ENCODE data around the gene DGKG.

Gene DGKG

DNA sequence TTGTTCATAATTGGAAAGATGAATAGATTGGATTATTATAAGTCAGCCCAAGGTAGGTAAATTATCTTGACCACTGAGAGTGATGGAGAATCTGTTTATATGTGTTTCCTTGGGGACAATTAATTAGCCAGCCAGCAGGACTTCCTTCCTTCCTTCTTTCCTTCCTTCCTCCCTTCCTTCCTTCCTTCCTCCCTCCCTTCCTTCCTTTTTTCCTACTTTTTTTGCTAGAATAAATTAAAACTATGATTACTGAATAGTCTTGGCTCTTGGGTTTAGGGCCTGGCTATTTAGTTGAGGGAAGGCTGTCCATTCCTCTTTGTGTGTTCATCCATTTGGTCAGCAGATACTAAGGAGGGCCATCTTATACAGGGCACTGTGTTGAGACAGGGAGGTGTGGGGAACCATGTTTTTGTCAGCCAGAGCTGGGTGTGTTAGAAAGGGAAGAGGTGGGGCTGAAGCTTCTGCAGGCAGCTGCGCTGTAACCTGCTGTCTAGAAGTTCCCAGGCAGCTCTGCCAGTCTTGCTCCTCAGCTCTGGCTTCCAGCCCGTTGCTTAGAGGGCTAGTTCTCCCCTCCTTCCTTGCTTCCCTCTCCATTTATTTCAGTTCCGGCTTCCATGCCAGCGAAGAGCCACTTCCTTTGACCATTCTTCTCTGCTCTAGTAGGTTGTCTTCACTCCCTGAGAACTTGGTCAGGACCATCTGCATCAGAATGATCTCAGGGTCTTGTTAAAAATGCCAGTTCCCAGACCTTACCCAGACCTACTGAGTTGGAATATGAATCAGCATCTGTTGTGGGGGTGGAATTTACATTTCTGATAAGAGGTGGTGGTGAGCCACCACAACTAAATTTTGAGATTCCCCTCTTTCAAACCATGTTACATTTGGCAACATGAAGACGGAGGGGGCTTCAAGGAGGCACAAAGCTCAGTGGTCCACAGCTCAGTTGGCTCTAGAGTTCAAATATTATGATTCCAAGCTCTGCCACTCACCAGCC is 113.9 kb downstream of the DGKG start:
- Histone ChIP-seq H3K4me3 (ENCODE audit: low read length) (no peak overlapping the region), H3K27me3 (ENCODE audit: control insufficient read depth, insufficient read depth, low read length) (no peaks in the 10 kb centered on the region), H3K27ac (ENCODE audit: low read length) (no peak overlapping the region), H3K9ac (ENCODE audit: low read length) (no peak overlapping the region), H3K4me1 (ENCODE audit: control insufficient read depth, low read depth, low read length) (no peaks in the 10 kb centered on the region), H3K9me3 (ENCODE audit: control insufficient read depth, low read depth, low read length) (no peaks in the 10 kb centered on the region), H3K36me3 (ENCODE audit: control insufficient read depth, low read depth, low read length) (no peaks in the 10 kb centered on the region)

DNA sequence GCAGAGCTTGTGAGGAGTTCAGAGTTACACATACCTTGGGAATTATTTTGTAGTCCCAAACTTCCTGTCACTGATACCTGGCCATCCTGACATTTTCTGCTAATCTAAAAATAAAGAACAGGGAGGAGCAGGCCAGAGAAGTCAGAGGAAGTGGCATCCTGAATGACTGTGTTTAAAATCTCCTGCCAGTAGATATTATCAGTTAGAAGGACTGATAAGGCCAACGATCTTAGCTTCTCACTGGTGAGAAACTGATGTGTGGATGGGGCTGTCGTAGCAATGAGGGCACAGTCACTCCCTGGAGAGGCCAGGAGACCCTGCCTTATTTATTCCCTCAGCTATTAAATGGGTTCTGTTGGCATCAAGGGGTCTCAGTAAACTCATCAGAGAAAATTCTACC is 115.1 kb downstream of the DGKG start:
- Histone ChIP-seq H3K9ac (ENCODE audit: low read length) (no peak overlapping the region), H3K9me3 (ENCODE audit: control insufficient read depth, low read depth, low read length) (no peaks in the 10 kb centered on the region), H3K27me3 (ENCODE audit: control insufficient read depth, insufficient read depth, low read length) (no peaks in the 10 kb centered on the region), H3K27ac (ENCODE audit: low read length) (no peak overlapping the region), H3K36me3 (ENCODE audit: control insufficient read depth, low read depth, low read length) (no peaks in the 10 kb centered on the region), H3K4me3 (ENCODE audit: low read length) (no peak overlapping the region), H3K4me1 (ENCODE audit: control insufficient read depth, low read depth, low read length) (peaks cover 4% of the 10 kb centered on the region)

- no peaks in the 10 kb centered on the region for H3K36me3 ChIP-seq (ENCODE audit: control insufficient read depth, low read depth, low read length)
- no peak overlapping the region for H3K9ac ChIP-seq (ENCODE audit: low read length)
- no peaks in the 10 kb centered on the region for H3K9me3 ChIP-seq (ENCODE audit: control insufficient read depth, low read depth, low read length)
- no peak overlapping the region for H3K27ac ChIP-seq (ENCODE audit: low read length)
- no peaks in the 10 kb centered on the region for H3K27me3 ChIP-seq (ENCODE audit: control insufficient read depth, insufficient read depth, low read length)
- peaks cover 6% of the 10 kb centered on the region for H3K4me1 ChIP-seq (ENCODE audit: control insufficient read depth, low read depth, low read length)
- no peak overlapping the region for H3K4me3 ChIP-seq (ENCODE audit: low read length)
Observed at GRCh38 chr3:186244016-186244415, 118.0 kb downstream of the DGKG start.

DNA sequence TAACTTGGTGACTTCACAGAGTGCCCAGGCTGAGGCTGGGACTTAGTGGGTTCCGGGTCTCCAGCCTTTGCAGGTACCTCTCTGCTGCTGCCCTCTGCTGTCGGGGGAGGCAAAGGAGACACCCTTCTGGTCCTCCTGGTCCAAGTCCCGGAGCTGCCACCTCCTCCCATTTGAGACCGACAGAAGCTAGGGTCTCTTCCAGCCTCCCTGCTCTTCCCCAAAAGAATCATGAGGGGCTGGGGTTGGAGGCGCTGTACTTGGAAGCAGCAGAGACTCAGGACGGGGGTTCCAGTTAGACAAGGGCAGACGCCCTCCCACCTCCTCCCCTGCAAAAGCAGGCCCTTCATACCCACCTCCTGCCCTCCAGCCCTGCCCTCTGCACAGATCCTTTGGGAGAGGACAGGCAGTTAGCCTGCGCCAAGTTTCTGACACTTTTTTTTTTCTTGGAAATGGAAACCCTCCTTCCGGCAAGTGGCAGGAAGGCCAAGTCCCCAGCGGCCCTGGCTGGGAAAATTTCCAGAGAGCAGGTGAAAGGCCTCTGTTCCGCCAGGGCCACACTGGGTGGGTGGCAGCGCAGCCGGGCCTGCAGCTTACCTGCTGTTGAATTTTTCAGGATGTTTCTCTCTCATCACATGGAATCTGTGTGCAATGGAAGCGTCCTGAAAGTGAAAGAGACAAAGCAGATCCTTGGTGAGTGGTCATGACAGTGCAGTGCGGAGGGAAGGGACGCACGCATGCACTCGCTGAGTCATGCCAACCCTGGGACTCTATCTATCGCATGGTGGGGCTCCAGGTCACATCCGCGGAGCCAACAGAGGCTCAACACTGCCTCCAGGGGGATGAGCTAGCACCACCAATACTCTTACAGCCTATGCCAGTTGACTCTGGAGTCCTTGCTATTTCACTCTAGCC is 119.9 kb downstream of the DGKG start:
- Histone ChIP-seq H3K36me3 (ENCODE audit: control insufficient read depth, low read depth, low read length) (no peaks in the 10 kb centered on the region), H3K27ac (ENCODE audit: low read length) (no peak overlapping the region), H3K27me3 (ENCODE audit: control insufficient read depth, insufficient read depth, low read length) (no peaks in the 10 kb centered on the region), H3K9ac (ENCODE audit: low read length) (no peak overlapping the region), H3K4me3 (ENCODE audit: low read length) (no peak overlapping the region), H3K9me3 (ENCODE audit: control insufficient read depth, low read depth, low read length) (no peaks in the 10 kb centered on the region), H3K4me1 (ENCODE audit: control insufficient read depth, low read depth, low read length) (peaks cover 8% of the 10 kb centered on the region)

DNA sequence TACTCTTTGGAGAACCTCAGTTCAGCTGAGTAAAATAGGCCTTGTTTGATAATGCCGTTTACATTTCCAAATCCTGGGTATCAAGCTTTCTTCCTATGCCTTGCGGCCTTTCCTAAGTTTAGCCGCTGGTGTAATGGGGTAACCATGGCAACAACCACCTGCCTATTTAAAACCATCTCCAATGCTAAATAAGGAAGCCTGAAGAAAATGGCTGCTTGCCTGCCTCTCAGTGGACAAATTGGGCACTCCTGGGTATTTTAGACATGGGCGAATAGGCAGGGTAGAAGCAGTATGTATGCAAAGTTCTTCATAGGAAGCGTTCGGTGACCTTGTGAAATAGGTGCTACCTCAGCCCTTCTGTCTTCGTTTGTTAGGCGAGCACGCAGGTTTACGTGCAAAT is 122.7 kb downstream of the DGKG start:
- Histone ChIP-seq H3K27ac (ENCODE audit: low read length) (peak overlapping the region; percentile 7), H3K36me3 (ENCODE audit: control insufficient read depth, low read depth, low read length) (no peaks in the 10 kb centered on the region), H3K27me3 (ENCODE audit: control insufficient read depth, insufficient read depth, low read length) (no peaks in the 10 kb centered on the region), H3K9me3 (ENCODE audit: control insufficient read depth, low read depth, low read length) (no peaks in the 10 kb centered on the region), H3K4me3 (ENCODE audit: low read length) (no peak overlapping the region), H3K4me1 (ENCODE audit: control insufficient read depth, low read depth, low read length) (peaks cover 8% of the 10 kb centered on the region), H3K9ac (ENCODE audit: low read length) (peak overlapping the region; percentile 1)

DNA sequence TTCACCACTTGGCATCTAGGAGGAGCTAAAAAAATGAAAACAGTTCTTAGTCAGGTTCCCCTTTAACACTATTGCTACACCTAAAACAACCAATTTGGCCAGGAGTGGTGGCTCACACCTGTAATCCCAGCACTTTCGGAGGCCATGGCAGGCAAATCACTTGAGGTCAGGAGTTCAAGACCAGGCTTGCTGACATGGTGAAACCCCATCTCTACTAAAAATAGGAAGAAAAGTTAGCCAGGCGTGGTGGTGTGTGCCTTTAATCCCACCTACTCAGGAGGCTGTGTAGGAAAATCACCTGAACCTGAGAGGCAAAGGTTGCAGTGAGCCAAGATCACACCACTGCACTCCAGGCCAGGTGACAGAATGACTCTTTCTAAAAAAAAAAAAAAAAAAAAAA is 124.1 kb downstream of the DGKG start:
- H3K9ac ChIP-seq (ENCODE audit: low read length) = no peak overlapping the region
- H3K36me3 ChIP-seq (ENCODE audit: control insufficient read depth, low read depth, low read length) = no peaks in the 10 kb centered on the region
- H3K27ac ChIP-seq (ENCODE audit: low read length) = no peak overlapping the region
- H3K4me3 ChIP-seq (ENCODE audit: low read length) = no peak overlapping the region
- H3K9me3 ChIP-seq (ENCODE audit: control insufficient read depth, low read depth, low read length) = no peaks in the 10 kb centered on the region
- H3K4me1 ChIP-seq (ENCODE audit: control insufficient read depth, low read depth, low read length) = peaks cover 8% of the 10 kb centered on the region
- no peaks in the 10 kb centered on the region for H3K27me3 ChIP-seq (ENCODE audit: control insufficient read depth, insufficient read depth, low read length)

DNA sequence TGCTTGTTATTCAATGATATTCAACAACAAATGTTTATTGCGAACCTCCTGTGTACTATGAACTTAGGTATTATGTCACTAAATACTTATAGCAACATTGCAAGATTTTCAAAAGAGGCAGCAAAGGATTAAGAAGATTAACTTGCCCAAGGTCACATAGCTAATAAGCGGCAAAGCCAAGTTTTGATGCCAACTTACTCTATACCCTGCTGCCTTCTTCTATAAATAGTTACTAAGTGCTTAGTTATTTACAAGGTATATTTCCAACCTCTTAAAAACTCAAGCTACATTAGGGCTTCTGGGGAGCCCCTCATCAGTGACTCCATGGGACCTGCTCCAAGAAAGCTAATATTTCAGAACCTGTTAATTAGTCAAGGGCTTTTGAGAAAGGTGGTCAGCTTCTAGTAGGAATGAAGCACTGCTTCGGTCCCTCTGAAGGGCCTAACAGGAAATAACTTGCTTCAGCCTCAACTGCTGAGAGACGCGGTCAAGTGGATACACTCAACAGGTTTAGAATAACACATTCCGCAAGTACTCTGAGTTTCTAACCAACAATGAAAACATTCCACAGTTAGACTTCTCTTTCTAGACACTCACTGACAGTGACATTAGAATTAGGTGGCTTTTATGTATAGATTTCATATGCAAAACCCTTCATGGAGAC is 125.5 kb downstream of the DGKG start:
- no peaks in the 10 kb centered on the region for H3K9me3 ChIP-seq (ENCODE audit: control insufficient read depth, low read depth, low read length)
- no peaks in the 10 kb centered on the region for H3K36me3 ChIP-seq (ENCODE audit: control insufficient read depth, low read depth, low read length)
- no peak overlapping the region for H3K9ac ChIP-seq (ENCODE audit: low read length)
- H3K27ac ChIP-seq (ENCODE audit: low read length) = no peak overlapping the region
- H3K27me3 ChIP-seq (ENCODE audit: control insufficient read depth, insufficient read depth, low read length) = no peaks in the 10 kb centered on the region
- H3K4me1 ChIP-seq (ENCODE audit: control insufficient read depth, low read depth, low read length) = peaks cover 4% of the 10 kb centered on the region
- no peak overlapping the region for H3K4me3 ChIP-seq (ENCODE audit: low read length)

DNA sequence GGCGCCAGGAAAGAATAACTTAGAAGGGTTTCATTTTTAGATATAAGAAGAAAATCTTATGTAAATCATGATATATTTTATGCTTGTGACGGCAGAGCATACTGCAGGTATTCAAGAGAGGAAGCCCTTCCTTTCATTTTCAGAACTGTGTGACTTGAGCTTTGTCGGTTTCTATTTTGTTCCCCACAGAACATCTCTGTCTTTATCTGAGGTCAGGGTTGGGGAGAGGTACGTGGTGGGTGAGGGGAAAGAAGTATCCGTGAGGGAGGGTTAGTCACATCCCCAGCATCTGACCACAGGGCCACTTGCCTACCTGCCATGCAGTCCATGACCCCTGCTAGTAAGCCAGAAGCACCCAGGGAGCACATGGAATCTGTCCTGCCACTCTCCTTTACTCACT is 126.5 kb downstream of the DGKG start:
- Histone ChIP-seq H3K27me3 (ENCODE audit: control insufficient read depth, insufficient read depth, low read length) (no peaks in the 10 kb centered on the region), H3K9me3 (ENCODE audit: control insufficient read depth, low read depth, low read length) (no peaks in the 10 kb centered on the region), H3K9ac (ENCODE audit: low read length) (no peak overlapping the region), H3K36me3 (ENCODE audit: control insufficient read depth, low read depth, low read length) (no peaks in the 10 kb centered on the region), H3K4me3 (ENCODE audit: low read length) (no peak overlapping the region), H3K4me1 (ENCODE audit: control insufficient read depth, low read depth, low read length) (peaks cover 4% of the 10 kb centered on the region), H3K27ac (ENCODE audit: low read length) (no peak overlapping the region)

DNA sequence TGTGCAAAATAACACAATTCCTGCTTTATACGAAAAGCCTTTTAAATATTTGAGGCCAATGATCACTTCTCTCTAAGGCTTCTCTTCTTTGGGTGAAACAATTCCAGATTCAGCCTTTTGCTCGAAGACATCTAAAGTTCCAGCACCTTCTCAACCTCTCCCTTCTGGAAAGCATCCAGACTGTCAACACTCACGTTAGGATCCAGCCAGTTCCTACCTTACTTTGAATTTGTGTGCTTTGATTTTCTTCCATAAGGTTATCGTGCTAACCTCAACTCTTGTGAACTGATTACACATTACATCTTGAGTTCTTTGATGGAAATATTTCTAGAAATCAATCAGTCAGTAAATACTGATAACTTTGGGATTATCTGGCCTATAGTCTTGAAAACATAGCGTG is 127.9 kb downstream of the DGKG start:
- H3K36me3 ChIP-seq (ENCODE audit: control insufficient read depth, low read depth, low read length) = no peaks in the 10 kb centered on the region
- H3K9me3 ChIP-seq (ENCODE audit: control insufficient read depth, low read depth, low read length) = no peaks in the 10 kb centered on the region
- no peak overlapping the region for H3K4me3 ChIP-seq (ENCODE audit: low read length)
- no peak overlapping the region for H3K27ac ChIP-seq (ENCODE audit: low read length)
- no peak overlapping the region for H3K9ac ChIP-seq (ENCODE audit: low read length)
- no peaks in the 10 kb centered on the region for H3K27me3 ChIP-seq (ENCODE audit: control insufficient read depth, insufficient read depth, low read length)
- H3K4me1 ChIP-seq (ENCODE audit: control insufficient read depth, low read depth, low read length) = peaks cover 4% of the 10 kb centered on the region

- H3K9me3 ChIP-seq (ENCODE audit: control insufficient read depth, low read depth, low read length) = no peaks in the 10 kb centered on the region
- H3K9ac ChIP-seq (ENCODE audit: low read length) = no peak overlapping the region
- H3K27ac ChIP-seq (ENCODE audit: low read length) = no peak overlapping the region
- no peak overlapping the region for H3K4me3 ChIP-seq (ENCODE audit: low read length)
- no peaks in the 10 kb centered on the region for H3K4me1 ChIP-seq (ENCODE audit: control insufficient read depth, low read depth, low read length)
- no peaks in the 10 kb centered on the region for H3K27me3 ChIP-seq (ENCODE audit: control insufficient read depth, insufficient read depth, low read length)
- no peaks in the 10 kb centered on the region for H3K36me3 ChIP-seq (ENCODE audit: control insufficient read depth, low read depth, low read length)
Observed at GRCh38 chr3:186226482-186226881, 135.6 kb downstream of the DGKG start.

DNA sequence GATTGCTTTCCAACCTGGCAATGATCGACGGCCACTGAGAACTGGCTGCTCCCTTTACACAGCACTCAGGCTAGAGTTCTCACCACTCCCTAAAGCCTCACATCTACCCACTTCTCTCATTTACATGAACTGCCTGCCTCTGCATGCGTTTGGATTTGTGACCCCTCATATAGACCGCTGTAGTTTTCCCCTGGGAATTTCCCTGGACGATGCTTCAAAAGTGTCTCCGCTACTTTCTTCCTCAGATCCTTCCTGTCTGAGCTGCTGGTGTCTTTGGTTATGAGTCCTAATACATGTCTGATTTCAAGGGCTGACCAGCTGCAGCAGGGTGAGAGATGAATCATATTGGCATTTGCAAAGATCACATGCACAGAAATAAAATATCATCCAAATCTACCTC is 136.4 kb downstream of the DGKG start:
- no peak overlapping the region for H3K4me3 ChIP-seq (ENCODE audit: low read length)
- no peak overlapping the region for H3K9ac ChIP-seq (ENCODE audit: low read length)
- H3K36me3 ChIP-seq (ENCODE audit: control insufficient read depth, low read depth, low read length) = no peaks in the 10 kb centered on the region
- no peaks in the 10 kb centered on the region for H3K4me1 ChIP-seq (ENCODE audit: control insufficient read depth, low read depth, low read length)
- H3K9me3 ChIP-seq (ENCODE audit: control insufficient read depth, low read depth, low read length) = no peaks in the 10 kb centered on the region
- H3K27me3 ChIP-seq (ENCODE audit: control insufficient read depth, insufficient read depth, low read length) = no peaks in the 10 kb centered on the region
- no peak overlapping the region for H3K27ac ChIP-seq (ENCODE audit: low read length)
